Mucosa of rectum (tissue), 2 donors: Measurements from ENCODE around the gene EPN2.

Source experiments
- H3K27ac ChIP-seq, 2 donors: one replicate each; pipeline ENCODE4 v1.7.0; 2013; ENCODE audit warnings: inconsistent platforms in 2 of 2, low read depth in 2 of 2, low read length in 2 of 2
- H3K27me3 ChIP-seq, 2 donors: one replicate each; pipeline ENCODE4 v1.7.0; 2013; ENCODE audit warnings: low read length in 2 of 2; ENCODE audit not compliant: control insufficient read depth in 2 of 2, insufficient read depth in 2 of 2
- H3K36me3 ChIP-seq, 2 donors: one replicate each; pipeline ENCODE4 v1.7.0; 2013; ENCODE audit warnings: low read length in 2 of 2; ENCODE audit not compliant: control insufficient read depth in 2 of 2, insufficient read depth in 2 of 2
- H3K4me1 ChIP-seq, 2 donors: one replicate each; pipeline ENCODE4 v1.7.0; 2013; ENCODE audit warnings: low read length in 2 of 2, mild to moderate bottlenecking in 1 of 2; ENCODE audit not compliant: control insufficient read depth in 2 of 2, insufficient read depth in 2 of 2
- H3K4me3 ChIP-seq, 2 donors: one replicate each; pipeline ENCODE4 v1.7.0; 2013; ENCODE audit warnings: low read length in 2 of 2
- H3K9ac ChIP-seq, 2 donors: one replicate each; pipeline ENCODE4 v1.7.0; 2013; ENCODE audit warnings: low read length in 2 of 2, low read depth in 1 of 2, mild to moderate bottlenecking in 1 of 2
- H3K9me3 ChIP-seq, 2 donors: one replicate each; pipeline ENCODE4 v1.7.0; 2013; ENCODE audit warnings: low read length in 2 of 2; ENCODE audit not compliant: control insufficient read depth in 2 of 2
- donor health status: healthy.
- donor health status: Normal muscosa, but diverticular disease.

Gene EPN2

DNA sequence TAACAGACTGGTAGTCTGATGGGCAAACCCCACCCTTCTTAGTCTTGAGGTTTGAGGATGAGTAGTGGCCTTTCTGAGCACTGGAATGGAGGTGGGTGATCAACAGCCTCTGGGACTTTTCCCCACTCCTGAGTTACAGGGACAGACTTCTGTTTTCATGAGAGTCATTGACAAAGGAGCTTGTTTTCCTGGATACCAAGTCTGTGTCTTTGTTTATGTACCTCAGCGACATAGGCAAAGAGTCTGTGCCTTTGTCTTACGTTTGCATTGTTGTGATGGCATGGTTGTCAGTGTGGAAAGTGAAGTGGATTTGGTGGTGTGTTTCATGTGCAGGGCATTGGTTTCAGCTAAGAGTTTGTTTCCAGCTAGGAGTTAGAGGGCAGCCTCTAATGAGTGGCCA lies 17.5 kb downstream of the EPN2 start:
- H3K36me3 ChIP-seq: no peaks in the 10 kb centered on the region
- no peak overlapping the region for H3K27ac ChIP-seq
- H3K4me3 ChIP-seq: no peak overlapping the region
- H3K27me3 ChIP-seq: no peaks in the 10 kb centered on the region
- H3K9me3 ChIP-seq: no peaks in the 10 kb centered on the region
- H3K9ac ChIP-seq: no peak overlapping the region
- peaks cover 0 to 8% of the 10 kb centered on the region in 2 donors for H3K4me1 ChIP-seq

DNA sequence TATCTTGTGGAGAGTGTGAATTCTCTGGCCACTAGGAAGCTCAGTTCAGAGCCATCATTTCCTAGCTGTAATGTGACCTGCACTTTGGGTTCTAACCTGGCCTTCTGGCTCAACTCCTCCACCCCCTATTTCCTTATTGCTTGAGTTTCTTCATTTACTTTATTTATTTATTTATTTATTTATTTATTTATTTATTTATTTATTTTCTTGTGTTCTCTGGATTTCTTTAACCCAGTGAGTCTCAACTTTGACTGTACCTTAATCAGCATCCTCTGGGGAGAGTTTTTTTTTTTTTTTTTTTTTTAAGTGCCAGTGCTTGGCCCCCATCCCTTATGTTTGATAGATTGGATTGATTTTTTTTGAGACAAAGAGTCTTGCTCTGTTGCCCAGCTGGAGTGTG lies 18.1 kb downstream of the EPN2 start:
- H3K9ac ChIP-seq: no peak overlapping the region
- H3K4me1 ChIP-seq: peaks cover 0 to 8% of the 10 kb centered on the region in 2 donors
- H3K4me3 ChIP-seq: no peak overlapping the region
- no peak overlapping the region for H3K27ac ChIP-seq
- no peaks in the 10 kb centered on the region for H3K27me3 ChIP-seq
- no peaks in the 10 kb centered on the region for H3K36me3 ChIP-seq
- H3K9me3 ChIP-seq: no peaks in the 10 kb centered on the region

DNA sequence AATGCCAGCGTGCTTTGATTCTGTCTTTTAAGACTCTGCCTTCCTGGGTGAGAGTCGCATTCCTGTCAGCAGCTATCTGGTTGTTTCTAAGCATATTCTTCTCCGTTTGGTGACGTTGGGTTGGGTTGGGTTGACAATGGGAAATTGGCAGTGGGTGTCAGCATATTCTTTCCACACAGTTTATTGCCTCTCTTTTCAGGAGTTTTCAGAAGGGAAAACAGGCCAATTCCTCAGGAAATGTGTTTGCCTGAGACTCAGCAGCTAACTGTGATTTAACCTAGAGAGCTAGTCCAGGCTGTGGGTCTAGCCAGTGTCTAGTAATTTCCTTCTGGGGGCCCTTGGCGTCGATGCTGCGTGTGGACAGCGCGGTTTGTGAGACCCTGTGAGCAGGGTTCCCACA lies 21.2 kb downstream of the EPN2 start:
- peaks cover 4 to 8% of the 10 kb centered on the region in 2 donors for H3K4me1 ChIP-seq
- H3K27ac ChIP-seq: no peak overlapping the region
- H3K36me3 ChIP-seq: no peaks in the 10 kb centered on the region
- no peaks in the 10 kb centered on the region for H3K27me3 ChIP-seq
- no peak overlapping the region for H3K4me3 ChIP-seq
- no peaks in the 10 kb centered on the region for H3K9me3 ChIP-seq
- H3K9ac ChIP-seq: no peak overlapping the region

DNA sequence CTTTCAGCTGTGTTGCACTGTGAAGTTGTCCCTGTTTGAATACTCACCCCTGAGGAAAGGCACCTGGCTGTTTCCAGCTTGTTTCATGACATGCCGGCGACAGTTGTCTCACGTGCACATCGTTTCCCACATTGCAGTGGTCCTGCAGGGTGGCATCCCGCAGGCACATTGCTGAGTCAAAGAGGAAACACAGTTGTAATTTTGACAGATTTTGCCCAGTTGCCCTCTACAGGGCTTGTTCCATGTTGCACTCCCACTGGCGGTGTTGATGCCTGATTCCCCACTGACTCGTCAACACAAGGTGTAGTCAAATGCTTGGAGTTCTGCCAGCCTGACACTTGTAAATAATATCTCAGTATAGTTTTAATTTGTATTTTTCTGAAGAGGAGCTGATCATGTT lies 23.8 kb downstream of the EPN2 start:
- Histone ChIP-seq H3K4me3 (no peak overlapping the region), H3K4me1 (peaks cover 14 to 15% of the 10 kb centered on the region in 2 donors), H3K36me3 (no peaks in the 10 kb centered on the region), H3K9me3 (no peaks in the 10 kb centered on the region), H3K9ac (no peak overlapping the region), H3K27me3 (no peaks in the 10 kb centered on the region), H3K27ac (no peak overlapping the region)

DNA sequence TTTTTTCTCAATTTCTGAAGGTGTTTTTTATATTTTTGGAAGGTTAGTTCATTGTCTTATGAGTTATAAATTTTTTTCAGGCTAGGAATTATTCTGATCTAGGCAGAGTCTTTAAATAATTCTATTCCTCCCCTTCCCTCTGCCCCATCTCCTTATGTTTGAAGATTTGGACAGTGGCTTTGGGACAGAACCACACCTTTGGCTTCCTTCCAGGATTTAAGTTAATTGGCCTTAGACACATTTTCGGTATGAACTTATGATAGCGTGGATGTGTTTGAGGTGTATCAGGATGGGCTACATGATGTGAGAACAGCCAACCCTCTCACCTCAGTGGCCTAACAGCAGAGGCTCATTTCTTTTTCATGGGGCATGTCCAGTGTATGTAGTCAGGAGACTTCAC lies 24.3 kb downstream of the EPN2 start:
- H3K4me3 ChIP-seq: no peak overlapping the region
- no peaks in the 10 kb centered on the region for H3K36me3 ChIP-seq
- no peaks in the 10 kb centered on the region for H3K9me3 ChIP-seq
- H3K27me3 ChIP-seq: no peaks in the 10 kb centered on the region
- peaks cover 14 to 15% of the 10 kb centered on the region in 2 donors for H3K4me1 ChIP-seq
- no peak overlapping the region for H3K9ac ChIP-seq
- no peak overlapping the region for H3K27ac ChIP-seq

DNA sequence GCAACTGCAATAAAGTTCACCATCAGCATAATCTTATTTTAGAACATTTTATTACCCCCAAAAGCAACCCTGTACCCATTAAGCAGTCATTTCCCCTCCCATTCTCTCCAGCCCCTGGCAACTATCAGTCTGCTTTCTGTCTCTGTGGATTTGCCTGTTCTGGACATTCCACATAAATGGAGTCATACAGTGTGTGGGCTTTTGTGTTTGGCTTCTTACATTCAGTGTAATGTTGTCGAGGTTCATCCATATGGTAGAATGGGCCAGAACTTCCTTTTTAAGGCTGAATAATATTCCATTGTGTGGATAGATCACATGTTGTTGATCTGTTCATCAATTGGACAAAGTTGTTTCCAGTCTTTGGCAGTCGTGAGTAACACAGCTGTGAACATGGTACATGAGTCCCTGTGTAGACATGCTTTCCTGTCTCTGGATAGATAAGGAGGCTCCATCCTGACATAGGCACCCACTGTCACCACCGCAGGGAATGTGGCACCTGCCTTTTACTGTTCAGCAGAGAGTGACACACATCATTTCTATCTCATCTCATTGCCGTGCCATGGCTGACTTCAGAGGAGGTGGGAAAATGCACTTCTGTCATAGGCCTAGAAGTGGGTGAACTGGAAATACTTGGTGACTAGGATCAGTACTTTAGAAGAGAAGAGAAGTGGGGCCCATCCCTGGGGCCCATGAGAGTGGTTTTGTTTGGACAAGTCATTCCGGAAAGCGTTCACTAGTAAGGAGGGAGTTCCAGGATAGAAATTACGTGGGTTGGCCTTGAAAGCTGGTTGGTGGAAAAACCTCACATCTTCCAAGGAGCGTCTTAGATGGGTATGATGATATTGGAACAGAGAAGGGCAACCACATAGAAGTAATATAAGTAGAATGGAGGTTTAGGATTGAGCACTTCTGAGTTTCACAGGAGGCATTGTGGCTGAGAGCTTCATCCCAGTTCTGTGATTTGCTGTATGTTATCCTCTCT lies 25.8 kb downstream of the EPN2 start:
- Histone ChIP-seq H3K4me3 (no peak overlapping the region), H3K9me3 (no peaks in the 10 kb centered on the region), H3K36me3 (no peaks in the 10 kb centered on the region), H3K27ac (peak overlapping the region; percentile 48 to 68), H3K4me1 (peaks cover 15% of the 10 kb centered on the region in 2 donors), H3K27me3 (no peaks in the 10 kb centered on the region), H3K9ac (no peak overlapping the region)

DNA sequence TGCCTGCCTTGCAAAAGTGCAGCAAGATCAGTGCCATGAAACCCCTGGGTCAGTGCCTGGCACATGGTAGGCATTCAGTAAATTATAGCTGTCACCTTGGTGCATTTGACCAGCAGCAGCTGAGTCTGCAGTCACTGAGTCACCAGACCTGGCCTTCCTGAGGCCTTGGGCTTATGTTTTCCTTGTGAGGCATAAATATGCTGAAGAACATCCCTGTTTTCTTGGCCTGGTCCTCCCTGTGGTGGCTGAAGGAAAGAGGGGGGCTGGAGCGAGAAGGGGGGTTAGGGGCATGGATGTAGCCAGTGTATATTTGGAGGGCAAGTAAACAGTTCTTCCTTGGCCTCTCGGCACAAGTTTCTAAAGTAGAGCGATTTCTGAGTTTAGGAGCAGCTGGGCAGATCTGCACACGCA lies 26.5 kb downstream of the EPN2 start:
- Histone ChIP-seq H3K27ac (peak overlapping the region; percentile 48 to 68), H3K9me3 (no peaks in the 10 kb centered on the region), H3K4me3 (no peak overlapping the region), H3K9ac (no peak overlapping the region), H3K4me1 (peaks cover 17 to 22% of the 10 kb centered on the region in 2 donors), H3K27me3 (no peaks in the 10 kb centered on the region), H3K36me3 (no peaks in the 10 kb centered on the region)

DNA sequence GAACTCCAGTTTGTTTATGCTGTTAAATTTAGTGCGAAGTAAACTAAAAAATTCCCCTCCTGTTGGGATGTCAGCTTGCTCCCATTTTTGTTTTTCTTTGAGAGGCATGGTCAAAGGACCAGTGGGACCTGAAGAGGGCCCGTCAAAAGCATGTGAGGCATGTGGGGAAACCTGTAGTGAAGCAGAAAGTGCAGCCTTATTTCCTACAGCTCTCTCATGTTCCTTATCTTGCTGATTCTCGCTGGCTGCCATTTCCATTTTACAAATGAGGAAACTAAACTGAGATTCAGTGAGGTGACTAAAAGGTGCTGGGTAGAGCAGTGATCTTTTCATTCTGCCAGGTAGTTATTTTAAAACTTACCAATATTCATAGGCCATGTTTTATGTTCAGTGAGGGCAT lies 27.1 kb downstream of the EPN2 start:
- no peaks in the 10 kb centered on the region for H3K36me3 ChIP-seq
- no peaks in the 10 kb centered on the region for H3K9me3 ChIP-seq
- H3K4me3 ChIP-seq: peak overlapping the region in 1 of 2 donors; percentile 31
- no peaks in the 10 kb centered on the region for H3K27me3 ChIP-seq
- peaks cover 23 to 28% of the 10 kb centered on the region in 2 donors for H3K4me1 ChIP-seq
- no peak overlapping the region for H3K9ac ChIP-seq
- H3K27ac ChIP-seq: peak overlapping the region in 1 of 2 donors; percentile 38

DNA sequence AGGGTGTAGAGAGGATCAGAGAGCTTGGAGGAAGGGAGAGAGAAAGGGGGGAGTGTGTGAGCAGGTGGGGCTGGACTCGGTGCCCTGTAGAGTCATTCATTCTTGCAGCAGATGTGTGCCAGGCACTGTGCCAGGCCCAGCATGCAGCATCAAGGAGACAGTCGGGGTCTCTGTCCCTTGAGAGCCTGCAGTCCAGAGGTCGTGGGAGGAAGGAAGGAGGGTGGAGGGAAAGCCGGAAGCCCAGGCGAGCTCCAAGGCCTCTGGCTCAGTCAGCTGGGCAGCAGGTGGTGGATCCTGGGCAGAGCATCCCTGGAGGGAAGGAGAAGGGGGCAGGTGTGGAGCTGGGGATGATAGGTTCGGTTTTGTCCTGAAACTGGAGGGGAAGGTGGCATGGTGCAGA lies 27.5 kb downstream of the EPN2 start:
- H3K36me3 ChIP-seq: no peaks in the 10 kb centered on the region
- H3K4me1 ChIP-seq: peaks cover 27 to 33% of the 10 kb centered on the region in 2 donors
- no peaks in the 10 kb centered on the region for H3K27me3 ChIP-seq
- H3K9me3 ChIP-seq: no peaks in the 10 kb centered on the region
- no peak overlapping the region for H3K9ac ChIP-seq
- no peak overlapping the region for H3K4me3 ChIP-seq
- peak overlapping the region in 1 of 2 donors; percentile 38 for H3K27ac ChIP-seq

DNA sequence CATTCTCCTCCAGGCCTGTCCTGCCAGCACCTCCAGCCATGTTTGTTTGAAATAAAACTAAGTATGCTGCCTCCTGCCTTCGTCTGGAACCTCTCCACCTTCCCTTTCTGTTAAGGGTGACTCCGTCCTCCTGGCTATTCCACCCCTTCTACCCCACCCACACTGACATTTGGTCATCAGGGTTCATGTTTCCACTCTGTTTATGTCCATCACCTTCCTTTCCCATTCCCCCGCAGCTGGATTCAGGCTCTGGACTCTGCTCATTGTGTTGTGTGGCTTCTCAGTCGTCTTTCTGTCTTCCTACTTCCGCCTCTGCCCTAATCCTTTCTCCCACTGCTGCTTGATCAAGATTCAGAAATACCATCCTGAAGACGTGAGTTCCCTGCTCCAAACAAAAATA lies 28.6 kb downstream of the EPN2 start:
- Histone ChIP-seq H3K9me3 (no peaks in the 10 kb centered on the region), H3K36me3 (no peaks in the 10 kb centered on the region), H3K4me1 (peaks cover 36 to 39% of the 10 kb centered on the region in 2 donors), H3K9ac (no peak overlapping the region), H3K27me3 (no peaks in the 10 kb centered on the region), H3K4me3 (no peak overlapping the region), H3K27ac (no peak overlapping the region)
